GM21423 (cell line): ENCODE results near the gene PRODH2.
A peak's percentile ranks its signal among the peaks of the same experiment; 100 is the strongest.

Source experiments
- ATAC-seq: cut with Tn5 transposase; IDR thresholded peaks from one replicate; pipeline ENCODE4 v1.9.1; 2021; ENCODE audit warnings: mild to moderate bottlenecking, moderate library complexity; ENCODE audit not compliant: unreplicated experiment

Gene PRODH2

DNA sequence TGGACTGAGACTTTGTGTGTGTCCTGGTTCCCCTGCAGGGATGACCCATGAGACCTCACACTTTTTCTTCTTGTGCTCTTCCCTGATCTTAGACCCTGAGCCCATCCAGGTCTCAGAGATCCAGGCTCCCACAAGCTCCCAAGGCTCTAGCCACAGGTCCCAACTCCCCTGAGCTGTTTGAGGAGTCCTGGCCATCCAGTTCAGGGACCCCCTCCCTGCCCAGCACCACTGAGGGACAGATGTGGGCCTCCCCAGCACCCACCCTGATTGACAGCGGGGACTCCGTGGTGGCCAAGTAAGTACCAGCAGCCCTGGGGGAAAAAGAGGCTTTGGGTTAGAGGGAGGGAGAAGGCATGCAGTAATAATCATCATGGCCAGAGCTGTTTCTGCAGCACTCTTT is 52.9 kb downstream of the PRODH2 start:
- no peak for ATAC-seq

DNA sequence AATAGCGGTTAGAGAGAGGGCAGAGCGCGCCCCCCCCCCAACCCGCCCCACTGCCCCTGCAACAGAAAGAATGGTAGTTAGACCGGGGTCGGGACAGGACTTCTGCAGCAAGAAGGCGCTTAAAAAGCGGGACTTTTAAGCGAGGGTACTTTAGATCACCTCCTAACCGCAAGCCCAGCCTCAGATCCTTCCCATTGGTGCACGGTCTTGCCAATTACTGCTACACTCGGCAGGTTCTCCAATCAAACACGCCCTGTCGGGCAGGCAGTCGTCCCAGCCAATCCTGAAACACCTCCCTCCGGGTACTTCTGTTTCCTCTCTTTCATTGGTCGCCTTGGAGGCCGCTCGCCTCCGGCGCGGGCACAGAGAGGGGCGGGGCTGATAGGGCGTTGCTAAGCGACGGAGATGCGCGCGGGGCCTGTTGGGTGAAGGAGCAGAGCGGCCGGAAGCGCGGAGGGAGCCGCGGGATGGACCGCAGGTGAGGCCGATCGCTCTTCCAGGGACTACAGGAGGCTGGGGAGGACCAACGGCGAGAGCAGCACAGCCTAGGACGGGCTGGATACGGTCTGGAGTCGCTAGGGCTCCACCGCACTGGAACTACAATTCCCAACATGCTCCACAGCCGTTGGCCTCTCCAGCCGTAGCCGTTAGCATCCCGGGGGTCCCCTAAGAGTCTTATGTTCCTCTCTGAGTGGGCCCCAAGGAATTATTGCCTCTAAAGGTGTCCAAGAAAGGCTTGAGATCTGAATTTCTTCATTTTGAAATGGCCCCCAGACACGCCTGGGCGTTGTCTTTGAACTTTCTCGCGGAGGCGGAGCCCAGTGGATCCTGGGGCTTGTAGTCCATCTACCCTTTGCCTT is 54.7 kb downstream of the PRODH2 start, which contains the start of gene PROSER3:
TSS of gene PROSER3 (plus strand) at position 428 of the 860 bp plus-strand sequence. CDS start at position 468, 40 bp downstream.
- peak; percentile 92 for ATAC-seq

DNA sequence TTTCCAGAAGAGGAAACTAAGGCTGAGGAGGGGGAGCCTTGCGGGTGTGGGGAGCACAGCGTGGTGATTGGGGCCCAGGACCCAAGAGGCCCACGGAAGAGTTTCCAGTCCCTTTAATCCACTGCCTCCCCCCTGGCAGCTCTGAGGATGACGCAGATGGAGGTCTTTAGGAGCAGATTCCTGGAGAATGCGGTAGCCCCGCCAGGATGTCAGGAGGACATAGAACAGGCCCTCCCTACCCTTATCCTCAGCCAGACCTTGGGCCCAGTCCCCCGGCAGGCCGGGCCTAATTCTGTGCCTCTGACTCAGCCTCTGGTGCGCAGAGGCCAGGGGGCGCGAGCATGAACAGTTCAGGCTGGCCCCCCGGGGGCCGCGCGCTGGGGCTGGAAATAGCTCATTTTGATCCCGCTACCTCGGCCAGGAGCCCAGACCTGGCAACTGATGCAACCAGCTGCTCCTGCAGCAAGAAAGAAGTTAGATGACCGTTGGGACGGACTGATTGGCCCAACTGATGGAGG is 55.4 kb downstream of the PRODH2 start:
- no peak for ATAC-seq

DNA sequence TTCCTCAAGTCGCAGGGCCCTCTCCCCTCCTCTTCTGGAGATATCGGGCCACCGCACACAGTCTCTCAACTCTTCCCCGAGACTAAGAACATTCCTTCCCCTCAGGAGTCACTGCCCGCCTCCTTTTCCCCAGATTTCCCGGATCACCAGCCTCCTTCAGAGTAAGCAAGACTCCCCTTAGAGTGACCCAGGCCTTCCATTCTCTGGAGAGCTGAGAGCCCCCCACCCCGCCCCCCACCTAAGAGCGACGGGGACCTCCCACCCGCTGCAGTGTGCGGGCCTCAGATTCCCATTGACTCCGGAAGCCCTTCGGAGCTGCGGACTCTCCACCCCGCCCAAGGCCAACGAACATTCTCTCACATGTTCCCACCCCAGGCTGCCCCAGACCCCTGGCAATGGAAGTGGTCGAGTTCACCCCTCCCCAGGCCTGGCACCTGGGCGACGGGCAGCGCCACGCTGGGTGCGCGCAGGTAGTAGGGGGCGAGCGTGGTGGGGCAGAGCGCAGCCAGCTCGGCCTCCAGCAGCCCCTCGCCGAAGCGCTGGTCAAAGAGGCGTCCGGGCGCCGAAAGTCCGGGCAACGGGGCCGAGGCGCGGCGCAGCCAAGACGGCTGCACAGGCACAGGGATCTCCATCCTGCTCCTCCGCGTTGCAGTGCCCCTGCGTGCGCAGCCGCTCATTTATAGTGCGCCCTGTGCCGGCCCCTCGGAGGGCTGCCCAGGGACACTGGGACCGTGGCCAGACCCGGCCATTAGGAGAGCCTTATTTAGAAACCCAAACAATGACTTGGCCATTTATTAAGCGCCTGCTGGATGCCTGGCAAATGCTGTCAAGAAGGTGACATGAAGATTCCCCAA is 56.0 kb downstream of the PRODH2 start, which contains the start of gene HSPB6:
TSS of gene HSPB6 (minus strand) at position 653 of the 854 bp plus-strand sequence. CDS start at position 632, 21 bp downstream.
- no peak for ATAC-seq

DNA sequence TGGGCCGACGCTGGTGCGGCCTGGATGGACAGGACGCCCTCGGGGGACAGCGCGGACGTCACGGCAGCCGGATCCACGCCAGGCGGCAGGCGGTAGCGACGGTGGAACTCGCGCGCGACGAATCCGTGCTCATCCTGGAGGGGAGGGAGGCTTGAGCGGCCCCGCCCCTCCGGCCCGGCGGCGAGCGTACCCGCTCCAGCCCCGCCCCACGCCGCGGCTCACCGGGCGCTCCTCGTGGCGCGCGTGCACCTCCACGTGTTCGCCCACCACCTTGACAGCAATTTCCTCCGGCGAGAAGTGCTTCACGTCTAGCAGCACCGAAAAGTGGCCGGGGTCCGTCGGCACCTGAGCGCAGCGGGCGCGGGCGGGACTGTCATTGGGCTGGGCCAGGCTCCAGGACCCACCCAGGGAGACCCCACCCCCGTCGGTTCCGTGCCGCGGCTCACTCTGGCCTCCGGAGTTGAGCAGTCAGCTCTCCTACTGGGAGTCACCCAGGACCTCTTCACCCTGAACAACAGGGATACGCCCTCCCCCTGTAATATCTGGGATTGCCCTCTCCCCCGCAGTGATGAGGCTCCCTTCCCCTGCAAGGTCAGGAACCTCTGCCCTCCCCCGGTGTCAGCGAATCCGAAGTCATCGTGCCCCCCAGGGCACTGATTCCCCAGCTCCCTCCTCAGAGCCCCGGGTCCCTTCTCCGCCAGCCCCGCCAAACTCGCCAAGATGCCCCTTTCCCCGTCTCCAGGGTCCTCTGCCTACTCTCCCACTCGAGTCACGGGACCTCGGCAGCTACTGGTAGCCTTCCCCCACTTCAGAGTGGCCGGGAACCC is 56.9 kb downstream of the PRODH2 start:
- no peak for ATAC-seq

DNA sequence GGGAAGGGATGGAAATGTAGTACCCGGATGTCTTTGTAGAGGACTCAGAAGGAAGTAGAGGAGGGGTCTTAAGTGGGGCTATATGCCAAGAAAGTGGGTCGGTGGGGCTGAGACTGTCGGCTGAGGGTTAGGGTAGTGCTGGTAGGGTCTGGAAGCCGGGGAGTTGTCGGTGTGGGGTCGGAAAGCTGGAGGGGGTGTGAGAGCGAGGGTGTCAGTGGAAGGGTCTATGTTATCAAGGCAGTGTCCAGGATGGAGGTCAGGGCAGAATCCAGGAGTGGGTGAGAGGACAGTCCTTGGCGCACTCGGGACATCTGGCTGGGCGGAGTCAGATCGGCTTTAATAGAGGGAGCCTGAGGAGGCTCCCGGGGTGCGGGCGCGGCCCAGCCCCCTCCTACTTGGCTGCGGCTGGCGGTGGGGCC is 57.5 kb downstream of the PRODH2 start:
- no peak for ATAC-seq

DNA sequence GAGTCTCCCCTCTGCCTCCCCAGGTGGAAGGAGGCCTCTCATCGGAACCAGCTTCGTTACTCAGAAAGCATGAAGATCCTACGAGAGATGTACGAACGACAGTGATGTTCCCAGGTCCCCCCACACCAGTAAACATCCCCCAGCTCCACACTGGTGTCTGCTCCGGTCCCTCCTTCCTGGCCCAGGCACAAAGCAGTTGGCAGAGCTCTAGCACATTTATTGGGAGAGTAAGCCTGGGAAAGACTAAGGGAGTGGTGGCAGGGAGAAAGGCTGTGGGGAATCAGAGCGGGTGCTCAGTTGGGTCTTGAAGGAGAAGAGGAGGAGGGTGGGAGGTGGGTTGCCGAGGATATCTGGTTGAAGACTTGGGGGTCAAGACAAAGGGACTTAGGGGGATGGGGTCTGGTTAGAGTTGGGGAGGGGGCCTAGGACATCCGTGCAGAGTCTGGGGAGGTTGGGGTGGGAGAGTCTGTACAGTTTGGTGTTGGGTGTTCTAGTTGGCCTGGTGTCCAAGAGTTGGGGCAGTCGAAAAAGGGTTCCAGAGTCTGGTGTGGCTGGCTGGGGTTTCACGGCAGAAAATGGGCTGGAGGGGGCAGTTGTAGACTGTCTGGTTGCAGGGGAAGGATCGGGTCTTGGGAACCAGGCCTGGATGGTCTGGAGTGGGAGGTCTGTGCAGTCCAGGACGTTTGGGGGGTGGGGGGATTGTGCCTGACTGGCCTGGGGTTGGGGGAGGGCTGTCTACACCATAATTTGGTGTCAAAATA is 58.1 kb downstream of the PRODH2 start:
- no peak for ATAC-seq

DNA sequence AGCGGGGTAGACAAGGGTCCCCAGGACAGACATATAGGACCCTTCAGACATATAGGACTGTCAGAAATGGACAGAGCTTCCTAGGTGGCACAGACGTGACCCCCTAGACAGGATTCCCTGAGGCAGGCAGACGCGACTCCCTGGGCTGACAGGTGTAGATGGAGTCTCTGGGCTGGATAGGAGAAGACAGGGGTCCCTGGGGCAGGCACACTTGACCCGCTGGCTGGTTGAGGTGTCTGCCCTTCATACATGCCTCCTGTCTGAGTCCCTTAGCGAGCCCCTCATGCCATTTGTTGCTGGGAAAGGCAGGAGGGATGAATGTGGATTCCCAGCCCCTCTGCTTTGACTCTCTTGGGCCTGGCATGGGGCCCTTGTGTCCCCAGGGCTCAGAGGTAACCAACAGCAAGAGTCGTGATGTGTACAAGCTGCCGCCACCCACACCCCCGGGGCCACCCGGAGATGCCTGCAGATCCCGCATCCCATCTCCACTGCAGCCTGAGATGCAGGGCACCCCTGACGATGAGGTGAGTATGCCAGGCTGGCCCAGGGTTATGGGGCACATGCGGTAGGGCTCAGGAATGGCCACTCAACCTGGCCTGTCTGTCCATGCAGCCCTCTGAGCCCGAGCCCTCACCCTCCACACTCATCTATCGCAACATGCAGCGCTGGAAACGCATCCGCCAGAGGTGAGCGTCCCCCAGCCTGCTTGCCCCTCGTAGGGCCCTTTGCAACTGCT is 58.8 kb downstream of the PRODH2 start:
- ATAC-seq, result no peak

DNA sequence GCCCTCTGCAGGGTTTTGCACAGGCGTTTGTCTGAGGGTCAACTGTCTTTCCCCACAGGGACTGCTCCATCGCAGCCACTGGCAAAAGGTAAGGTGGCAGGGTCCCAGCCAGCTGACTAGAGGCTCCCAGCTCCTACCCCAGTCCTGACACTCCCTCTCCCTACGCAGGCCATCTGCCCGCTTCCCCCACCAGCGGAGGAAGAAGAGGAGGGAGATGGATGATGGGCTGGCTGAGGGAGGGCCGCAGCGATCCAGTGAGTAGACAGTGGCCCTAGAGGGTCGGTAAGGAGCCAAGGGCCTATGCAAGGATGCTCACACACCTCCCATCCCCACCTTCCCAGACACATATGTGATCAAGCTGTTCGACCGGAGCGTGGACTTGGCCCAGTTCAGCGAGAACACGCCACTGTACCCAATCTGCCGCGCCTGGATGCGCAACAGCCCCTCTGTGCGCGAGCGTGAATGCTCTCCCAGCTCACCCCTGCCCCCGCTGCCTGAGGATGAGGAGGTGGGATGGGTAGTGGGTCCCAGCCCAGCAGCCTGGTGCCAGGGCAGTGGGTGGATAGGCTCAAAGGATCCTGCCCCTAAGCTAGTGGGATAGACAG is 59.8 kb downstream of the PRODH2 start:
- no peak for ATAC-seq

DNA sequence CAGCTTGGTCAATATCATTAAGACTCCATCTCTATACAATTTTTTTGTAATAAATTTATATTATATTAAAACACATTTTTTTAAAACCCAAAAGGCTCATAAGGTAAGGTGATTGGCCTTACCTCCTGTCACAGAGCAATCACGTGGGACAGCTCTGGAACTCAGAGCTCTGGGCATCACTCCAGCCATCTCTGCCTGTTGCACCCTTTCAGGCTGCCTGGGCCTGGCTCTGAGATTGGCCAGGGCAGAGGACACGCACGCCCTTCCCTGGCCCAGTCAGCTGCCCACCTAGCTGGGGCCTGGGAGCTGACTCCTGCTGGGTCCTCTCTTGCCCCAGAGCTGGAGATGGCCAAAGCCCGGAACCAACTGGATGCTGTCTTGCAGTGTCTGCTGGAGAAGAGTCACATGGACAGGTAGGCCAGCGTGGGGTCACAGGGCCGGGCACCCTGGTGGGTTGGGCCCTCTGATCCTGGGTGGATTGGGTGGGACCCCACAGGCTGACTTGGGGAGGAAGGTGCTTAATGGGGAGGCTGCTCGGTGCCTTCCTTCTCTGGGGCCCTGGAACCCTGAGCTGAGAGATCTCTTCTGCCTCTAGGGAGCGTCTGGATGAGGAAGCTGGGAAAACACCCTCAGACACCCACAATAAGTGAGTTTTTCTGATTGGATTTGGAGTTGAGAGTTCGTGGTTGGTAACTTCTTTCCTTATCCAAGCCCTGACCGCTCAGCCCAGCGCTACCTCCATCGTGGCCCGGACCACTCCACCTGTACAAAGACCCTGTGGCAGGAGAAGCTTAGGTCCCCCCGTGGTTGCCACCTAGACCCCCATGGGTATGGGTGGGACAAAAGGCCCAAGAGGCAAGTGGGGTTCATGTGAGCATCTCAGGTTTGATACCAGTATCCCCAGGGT is 60.6 kb downstream of the PRODH2 start:
- ATAC-seq, result no peak

DNA sequence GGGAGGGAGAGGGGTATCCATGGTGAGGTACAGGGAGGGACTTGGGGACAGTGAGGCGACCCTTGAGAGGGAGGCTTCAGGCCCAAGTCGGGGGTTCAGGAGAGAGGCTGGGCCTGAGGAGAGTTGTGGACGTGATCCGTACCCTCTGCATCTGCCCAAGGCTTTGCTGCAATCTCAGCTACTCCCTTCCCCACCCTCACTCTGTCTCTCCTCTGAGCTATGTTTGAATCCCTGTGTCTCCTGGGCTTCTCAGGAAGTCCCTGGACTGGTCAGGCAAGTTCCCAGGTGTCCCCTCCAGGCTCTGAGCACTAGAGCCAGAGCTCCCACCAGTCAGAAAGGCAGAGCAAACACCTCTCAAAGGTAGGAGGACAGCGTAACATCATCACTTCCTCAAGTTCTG is 62.5 kb downstream of the PRODH2 start:
- ATAC-seq, result no peak
